Cardiac muscle cell (in vitro differentiated cells and primary cell): ENCODE data around the gene CDCA3. TPM values are rescaled to one million over a fixed set of nuclear protein-coding genes. Genes with fewer than 3 reads are reported as not detected.

Experiments
- DNase-seq, 2 donors: peaks; one replicate each; pipeline versions ENCODE4 v3.0.0 to v3.0.0-alpha.2; 2010 to 2017; ENCODE audit warnings: low read depth in 1 of 2, low spot score in 1 of 2
- H3K27ac ChIP-seq: fragments of 200-600 bp; sonication (generic); 2 replicates; pipeline ENCODE4 v1.5.1; 2016
- H3K27me3 ChIP-seq: fragments of 200-600 bp; sonication (generic); 2 replicates; pipeline ENCODE4 v1.6.0; 2016; ENCODE audit warnings: control low read depth
- H3K36me3 ChIP-seq: fragments of 200-600 bp; sonication (generic); 2 replicates; pipeline ENCODE4 v1.5.1; 2016; ENCODE audit warnings: control low read depth
- H3K4me1 ChIP-seq: fragments of 200-600 bp; sonication (generic); 2 replicates; pipeline ENCODE4 v1.8.1; 2017; ENCODE audit warnings: low read depth, mild to moderate bottlenecking, mixed run types
- H3K4me3 ChIP-seq: fragments of 200-600 bp; sonication (generic); 2 replicates; pipeline ENCODE4 v1.5.1; 2016; ENCODE audit warnings: mild to moderate bottlenecking
- H3K9me3 ChIP-seq: fragments of 200-600 bp; sonication (generic); 2 replicates; pipeline ENCODE4 v1.5.1; 2017; ENCODE audit warnings: low read depth, mild to moderate bottlenecking, control low read depth
- polyA plus RNA-seq: library from polyadenylated mRNA; unstranded; fragments of >200 nt; fragmentation: Nextera tagmentation; extraction: Ambion mirVana; gene quantifications from 2 replicates; pipeline ENCODE4 v1.2.1, GENCODE V29; 2016
- total RNA-seq: library from RNA; depleted of rRNA; stranded (reverse); fragments of >200 nt; gene quantifications from 2 replicates; pipeline ENCODE4 v1.2.3, GENCODE V29; 2016
- TF ChIP-seq, protein P1 (sequence below): IDR thresholded peaks from 2 replicates; pipeline ENCODE4 v1.5.1; 2012; ENCODE audit warnings: low read depth, mild to moderate bottlenecking, low read length

Gene CDCA3
- total and polyA plus RNA-seq, 2 experiments from 2014 or later = 10.4 to 42.8 TPM

DNA sequence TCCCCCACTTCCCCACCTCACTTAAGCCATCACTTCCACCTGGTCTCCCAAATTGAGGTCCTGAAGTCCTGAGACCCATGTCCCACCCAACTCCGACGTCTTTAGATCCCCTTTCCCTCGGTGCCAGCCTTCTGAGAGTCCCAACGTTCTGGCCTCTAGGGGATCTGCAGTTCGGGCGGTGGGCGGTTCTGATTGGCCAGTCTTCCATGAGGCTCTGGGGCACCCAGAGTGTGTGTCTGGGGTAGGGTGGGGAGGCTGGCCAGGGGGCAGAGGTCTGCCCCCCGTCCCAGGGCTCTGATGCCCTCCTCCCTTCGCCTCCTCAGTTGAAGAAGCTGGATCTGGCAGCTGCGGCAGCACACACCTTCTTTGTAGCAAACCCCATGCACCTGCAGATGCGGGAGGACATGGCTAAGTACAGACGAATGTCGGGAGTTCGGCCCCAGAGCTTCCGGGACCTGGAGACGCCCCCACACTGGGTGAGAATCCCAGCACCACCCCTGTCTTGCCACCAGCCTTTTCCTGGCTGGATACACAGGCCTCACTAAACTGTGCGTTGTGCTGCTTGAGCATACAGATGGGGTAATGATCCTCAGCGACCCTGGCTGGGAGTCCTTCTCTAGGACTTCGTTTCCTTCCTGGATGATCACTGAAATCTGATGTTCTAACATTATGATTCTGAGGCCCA, 21.4 kb downstream of the CDCA3 start:
- peak overlapping the region; percentile 75 for H3K27ac ChIP-seq
- no peaks in the 10 kb centered on the region for H3K27me3 ChIP-seq
- no peaks in the 10 kb centered on the region for H3K9me3 ChIP-seq
- H3K36me3 ChIP-seq = peaks cover 20% of the 10 kb centered on the region
- H3K4me1 ChIP-seq = peaks cover 9% of the 10 kb centered on the region
- H3K4me3 ChIP-seq = peak overlapping the region; percentile 61
- TF ChIP-seq, protein P1, sequence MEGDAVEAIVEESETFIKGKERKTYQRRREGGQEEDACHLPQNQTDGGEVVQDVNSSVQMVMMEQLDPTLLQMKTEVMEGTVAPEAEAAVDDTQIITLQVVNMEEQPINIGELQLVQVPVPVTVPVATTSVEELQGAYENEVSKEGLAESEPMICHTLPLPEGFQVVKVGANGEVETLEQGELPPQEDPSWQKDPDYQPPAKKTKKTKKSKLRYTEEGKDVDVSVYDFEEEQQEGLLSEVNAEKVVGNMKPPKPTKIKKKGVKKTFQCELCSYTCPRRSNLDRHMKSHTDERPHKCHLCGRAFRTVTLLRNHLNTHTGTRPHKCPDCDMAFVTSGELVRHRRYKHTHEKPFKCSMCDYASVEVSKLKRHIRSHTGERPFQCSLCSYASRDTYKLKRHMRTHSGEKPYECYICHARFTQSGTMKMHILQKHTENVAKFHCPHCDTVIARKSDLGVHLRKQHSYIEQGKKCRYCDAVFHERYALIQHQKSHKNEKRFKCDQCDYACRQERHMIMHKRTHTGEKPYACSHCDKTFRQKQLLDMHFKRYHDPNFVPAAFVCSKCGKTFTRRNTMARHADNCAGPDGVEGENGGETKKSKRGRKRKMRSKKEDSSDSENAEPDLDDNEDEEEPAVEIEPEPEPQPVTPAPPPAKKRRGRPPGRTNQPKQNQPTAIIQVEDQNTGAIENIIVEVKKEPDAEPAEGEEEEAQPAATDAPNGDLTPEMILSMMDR = peak; percentile 20
- DNase-seq = peak in 1 of 2 donors; percentile 54

DNA sequence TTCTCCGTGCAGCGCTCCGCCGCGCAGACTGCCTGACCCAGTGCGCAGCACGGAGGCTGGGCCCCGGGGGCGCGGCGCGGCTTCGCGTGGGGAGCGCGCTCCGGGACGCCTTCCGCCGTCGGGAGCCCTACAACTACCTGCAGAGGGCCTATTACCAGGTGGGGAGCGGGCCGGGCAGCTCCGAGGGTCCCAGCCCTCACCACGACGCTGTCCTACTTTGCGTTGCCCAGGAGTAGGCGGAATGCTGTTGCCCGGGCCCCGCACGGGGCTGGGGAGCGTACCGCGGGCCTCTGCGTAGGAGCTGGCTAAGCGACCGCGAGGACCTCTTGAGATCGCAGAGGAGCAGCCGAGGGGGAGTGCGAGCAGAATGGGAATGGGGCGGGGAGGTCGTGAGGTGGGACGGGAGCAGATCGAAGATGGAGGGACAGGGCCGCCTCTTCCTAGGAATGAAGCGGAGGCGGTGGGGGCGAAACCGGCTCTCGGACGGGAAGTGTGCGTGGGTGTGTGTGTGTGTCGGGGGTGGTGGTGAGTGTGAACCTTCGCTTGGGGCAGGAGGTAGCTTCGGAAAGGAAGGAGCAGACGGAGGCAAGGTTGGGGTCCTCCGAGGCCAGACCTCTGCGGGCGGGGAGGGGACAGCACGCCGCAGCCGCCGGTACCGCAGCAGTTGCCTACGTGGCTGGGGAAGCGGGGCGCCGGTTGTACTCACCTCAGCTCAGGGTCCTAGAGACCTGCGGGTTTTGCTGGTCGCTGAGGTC, 22.1 kb downstream of the CDCA3 start:
- Histone ChIP-seq H3K9me3 (no peaks in the 10 kb centered on the region), H3K36me3 (peaks cover 18% of the 10 kb centered on the region), H3K4me3 (peak overlapping the region; percentile 61), H3K4me1 (peaks cover 9% of the 10 kb centered on the region), H3K27me3 (no peaks in the 10 kb centered on the region), H3K27ac (peak overlapping the region; percentile 75)
- peak; percentile 60 to 72 for DNase-seq
- TF ChIP-seq, protein P1 = no peak

DNA sequence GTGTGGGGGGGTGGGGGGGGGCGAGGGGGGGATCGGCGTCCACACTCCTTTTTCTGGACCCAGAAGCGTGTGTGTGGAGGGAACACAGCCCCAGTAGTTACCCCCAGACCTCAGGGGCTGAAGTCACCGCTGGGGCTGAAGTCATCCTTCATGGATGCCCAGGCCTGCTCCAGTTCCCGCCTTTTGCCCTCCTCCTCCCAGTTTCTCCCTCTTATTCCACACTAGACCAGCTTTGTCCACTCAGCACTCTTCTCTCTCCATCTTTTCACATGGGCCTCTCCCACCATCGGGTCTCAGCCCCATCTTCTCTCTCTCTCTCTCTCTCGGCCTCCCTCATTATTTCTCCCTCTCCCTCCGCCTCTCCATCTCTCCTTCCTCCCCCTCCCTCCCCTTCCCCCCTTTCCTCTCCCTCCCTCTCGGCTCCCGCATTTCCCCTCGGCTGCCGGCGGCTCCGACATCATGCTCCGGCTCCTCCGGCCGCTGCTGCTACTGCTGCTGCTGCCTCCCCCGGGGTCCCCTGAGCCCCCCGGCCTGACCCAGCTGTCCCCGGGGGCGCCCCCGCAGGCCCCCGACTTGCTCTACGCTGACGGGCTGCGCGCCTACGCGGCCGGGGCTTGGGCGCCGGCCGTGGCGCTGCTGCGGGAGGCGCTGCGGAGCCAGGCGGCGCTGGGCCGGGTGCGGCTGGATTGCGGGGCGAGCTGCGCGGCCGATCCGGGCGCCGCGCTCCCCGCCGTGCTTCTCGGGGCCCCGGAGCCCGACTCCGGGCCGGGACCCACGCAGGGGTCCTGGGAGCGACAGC, 22.9 kb downstream of the CDCA3 start, which contains the start of gene P3H3:
TSS of gene P3H3 (plus strand) at position 426 of the 799 bp plus-strand sequence. CDS start at position 460, 34 bp downstream.
- DNase-seq = peak; percentile 56 to 63
- peak within 1 kb of the TSS; percentile 75 for H3K27ac ChIP-seq
- peak within 1 kb of the TSS; percentile 61 for H3K4me3 ChIP-seq
- H3K36me3 ChIP-seq = peaks cover 14% of the 10 kb centered on the region
- TF ChIP-seq, protein P1 = no peak
- no peaks in the 10 kb centered on the region for H3K9me3 ChIP-seq
- H3K27me3 ChIP-seq = no peaks in the 10 kb centered on the region
- H3K4me1 ChIP-seq = peaks cover 9% of the 10 kb centered on the region

DNA sequence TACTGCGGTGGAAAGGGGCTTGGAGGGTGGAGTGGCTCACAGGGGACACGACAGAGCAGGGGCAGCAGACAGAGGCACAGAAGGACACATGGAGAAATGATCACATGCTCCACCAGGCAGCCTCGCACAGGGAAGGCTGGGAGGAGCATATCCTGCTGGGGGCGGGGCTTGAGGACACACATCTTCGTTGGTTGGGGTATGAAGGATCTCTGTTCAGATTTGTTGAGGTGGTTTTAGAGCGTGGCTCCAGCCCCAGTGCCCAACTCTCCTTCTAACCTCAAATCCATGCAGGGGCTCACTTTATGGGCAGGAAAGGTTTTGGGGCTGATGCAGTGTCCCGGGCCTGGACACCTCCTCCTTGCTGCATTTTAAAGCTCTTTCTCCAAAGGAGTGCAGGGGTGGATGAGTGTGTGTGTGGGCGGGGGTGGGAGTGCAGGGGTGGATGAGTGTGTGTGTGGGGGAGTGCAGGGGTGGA, 23.6 kb downstream of the CDCA3 start:
- Histone ChIP-seq H3K4me3 (no peak overlapping the region), H3K4me1 (peaks cover 11% of the 10 kb centered on the region)
- peak; percentile 83 to 91 for DNase-seq

More for the DNA sequence above, 23.6 kb downstream of the CDCA3 start:
- Histone ChIP-seq H3K9me3 (no peaks in the 10 kb centered on the region), H3K27me3 (no peaks in the 10 kb centered on the region), H3K36me3 (peaks cover 13% of the 10 kb centered on the region), H3K27ac (peak overlapping the region; percentile 49)
- TF ChIP-seq, protein P1 = no peak
